Measurements from ENCODE around the gene CEP131.

DNA sequence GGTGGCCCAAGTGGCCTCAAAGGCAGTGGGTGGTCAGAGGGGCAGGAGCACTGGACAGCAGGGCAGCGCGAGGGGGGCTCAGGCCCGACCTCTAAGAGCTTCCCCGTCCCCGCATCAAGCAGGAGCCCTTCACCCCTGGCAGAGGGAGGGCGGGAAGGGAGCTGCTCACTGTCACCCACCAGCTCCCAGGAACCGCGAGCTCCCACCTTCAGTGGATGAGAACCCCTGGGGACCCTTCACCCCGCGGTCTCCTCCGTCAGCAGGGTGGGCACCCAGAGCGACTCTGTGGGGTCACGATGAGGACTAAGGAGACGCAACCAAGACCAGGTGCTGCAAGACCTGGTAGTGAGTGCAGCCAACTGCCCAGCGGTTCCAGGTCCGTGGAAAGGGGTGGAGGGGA, 13.6 kb downstream of the CEP131 start:
- TF ChIP-seq, protein P1, sequence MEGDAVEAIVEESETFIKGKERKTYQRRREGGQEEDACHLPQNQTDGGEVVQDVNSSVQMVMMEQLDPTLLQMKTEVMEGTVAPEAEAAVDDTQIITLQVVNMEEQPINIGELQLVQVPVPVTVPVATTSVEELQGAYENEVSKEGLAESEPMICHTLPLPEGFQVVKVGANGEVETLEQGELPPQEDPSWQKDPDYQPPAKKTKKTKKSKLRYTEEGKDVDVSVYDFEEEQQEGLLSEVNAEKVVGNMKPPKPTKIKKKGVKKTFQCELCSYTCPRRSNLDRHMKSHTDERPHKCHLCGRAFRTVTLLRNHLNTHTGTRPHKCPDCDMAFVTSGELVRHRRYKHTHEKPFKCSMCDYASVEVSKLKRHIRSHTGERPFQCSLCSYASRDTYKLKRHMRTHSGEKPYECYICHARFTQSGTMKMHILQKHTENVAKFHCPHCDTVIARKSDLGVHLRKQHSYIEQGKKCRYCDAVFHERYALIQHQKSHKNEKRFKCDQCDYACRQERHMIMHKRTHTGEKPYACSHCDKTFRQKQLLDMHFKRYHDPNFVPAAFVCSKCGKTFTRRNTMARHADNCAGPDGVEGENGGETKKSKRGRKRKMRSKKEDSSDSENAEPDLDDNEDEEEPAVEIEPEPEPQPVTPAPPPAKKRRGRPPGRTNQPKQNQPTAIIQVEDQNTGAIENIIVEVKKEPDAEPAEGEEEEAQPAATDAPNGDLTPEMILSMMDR (conservative IDR thresholded peaks at IDR 0.05 in 1 of 2, IDR thresholded peaks at IDR 0.05 in 1 of 2; ENCODE audit: extremely low read depth in 1 of 2, insufficient read depth in 1 of 2, low read depth in 1 of 2, low read length in 2 of 2): no peak
- no peak for TF ChIP-seq EZH2 (IDR thresholded peaks at IDR 0.05; ENCODE audit: borderline replicate concordance, low read length)

Measured in mammary epithelial cell (primary cell).